Tibial nerve (tissue), 4 donors: ENCODE results near the gene PTPRCAP.
A peak's percentile ranks its signal among the peaks of the same experiment; 100 is the strongest.

Experiments
- CTCF ChIP-seq, 5 experiments: fragments of 200-600 bp in 3 of 5; fragments of 450-650 bp in 2 of 5; sonication (generic) in 3 of 5; IDR thresholded peaks; one replicate each; pipeline ENCODE4 v1.5.1; 2016 to 2019; ENCODE audit warnings: antibody characterized with exemption in 5 of 5, mild to moderate bottlenecking in 3 of 5, moderate library complexity in 2 of 5
- EP300 ChIP-seq, 2 donors: sonication (generic); formaldehyde crosslinking; IDR thresholded peaks; one replicate each; pipeline ENCODE4 v1.6.1; 2017; ENCODE audit warnings: antibody characterized with exemption in 2 of 2, mild to moderate bottlenecking in 1 of 2

GRCh38 chr11:67389477-67389876 is 48.0 kb downstream of the PTPRCAP start:
- peak; percentile 19 to 51 (median 29) for TF ChIP-seq CTCF (IDR thresholded peaks at IDR 0.05)
- no peak for TF ChIP-seq EP300 (IDR thresholded peaks at IDR 0.05)
